ENCODE results near the gene GPR155. TPM values are rescaled to one million over a fixed set of nuclear protein-coding genes. Genes with fewer than 3 reads are reported as not detected.
A peak's percentile ranks its signal among the peaks of the same experiment; 100 is the strongest.
"Not testable (repeated sequence)": the region's sequence is repeated elsewhere in the genome, so short reads cannot be mapped to it uniquely, and the experiment has no call there.

GPR155 gene
- total RNA-seq, 1 experiment from 2014 or later, result 0.90 TPM

DNA sequence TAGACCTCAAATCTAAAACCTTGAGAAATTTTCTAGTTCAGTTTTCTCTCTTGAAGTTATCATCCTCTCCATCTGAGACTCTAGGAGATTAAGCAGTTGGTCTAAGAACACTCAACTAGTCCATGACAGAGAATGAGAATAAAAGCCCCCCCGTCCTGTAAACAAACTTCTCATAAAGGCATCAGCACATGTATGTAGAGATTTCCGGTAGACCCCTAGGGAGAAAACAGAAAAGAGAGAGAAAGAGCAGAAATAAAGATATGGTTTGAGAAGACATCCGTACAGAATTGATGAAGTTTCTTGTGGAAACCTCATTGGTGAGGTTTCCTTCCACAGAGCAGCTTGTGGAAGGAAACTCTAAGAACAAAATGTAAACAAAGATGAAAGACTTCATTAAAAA lies 3.2 kb upstream of the GPR155 start:
- DNase-seq (ENCODE audit: low spot score), result no peak

DNA sequence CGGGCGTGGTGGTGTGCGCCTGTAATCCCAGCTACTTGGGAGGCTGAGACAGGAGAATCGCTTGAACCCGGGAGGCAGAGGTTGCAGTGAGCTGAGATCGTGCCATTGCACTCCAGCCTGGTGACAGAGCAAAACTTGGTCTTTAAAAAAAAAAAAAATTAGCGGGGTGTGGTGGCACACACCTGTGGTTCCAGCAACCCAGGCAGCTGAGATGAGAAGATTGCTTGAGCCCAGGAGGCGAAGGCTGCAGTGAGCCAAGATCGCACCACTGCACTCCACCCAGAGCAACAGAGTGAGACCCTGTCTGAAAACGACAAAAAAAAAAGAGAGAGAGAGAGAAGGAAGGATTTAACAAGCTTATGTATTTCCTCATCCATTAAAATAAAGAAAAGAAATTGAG lies 2.7 kb upstream of the GPR155 start:
- DNase-seq (ENCODE audit: low spot score), result not testable (repeated sequence)

DNA sequence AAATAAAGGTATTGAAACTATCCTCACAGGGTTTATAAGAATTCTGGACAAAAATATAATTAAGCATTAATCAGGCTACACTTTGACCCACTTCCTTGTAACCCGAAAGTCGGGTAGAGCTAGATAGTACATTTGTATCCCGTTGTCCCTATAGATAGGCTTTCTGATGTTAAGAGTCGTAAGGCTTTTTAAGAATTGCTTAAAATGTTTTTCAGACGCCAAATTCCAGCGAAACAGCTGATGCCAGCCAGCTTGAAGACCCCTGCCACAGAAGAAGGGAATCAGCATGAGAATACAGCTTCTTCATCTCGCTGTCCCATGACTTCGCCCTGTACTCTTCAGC lies 962 bp upstream of the GPR155 start:
- DNase-seq (ENCODE audit: low spot score), result no peak

DNA sequence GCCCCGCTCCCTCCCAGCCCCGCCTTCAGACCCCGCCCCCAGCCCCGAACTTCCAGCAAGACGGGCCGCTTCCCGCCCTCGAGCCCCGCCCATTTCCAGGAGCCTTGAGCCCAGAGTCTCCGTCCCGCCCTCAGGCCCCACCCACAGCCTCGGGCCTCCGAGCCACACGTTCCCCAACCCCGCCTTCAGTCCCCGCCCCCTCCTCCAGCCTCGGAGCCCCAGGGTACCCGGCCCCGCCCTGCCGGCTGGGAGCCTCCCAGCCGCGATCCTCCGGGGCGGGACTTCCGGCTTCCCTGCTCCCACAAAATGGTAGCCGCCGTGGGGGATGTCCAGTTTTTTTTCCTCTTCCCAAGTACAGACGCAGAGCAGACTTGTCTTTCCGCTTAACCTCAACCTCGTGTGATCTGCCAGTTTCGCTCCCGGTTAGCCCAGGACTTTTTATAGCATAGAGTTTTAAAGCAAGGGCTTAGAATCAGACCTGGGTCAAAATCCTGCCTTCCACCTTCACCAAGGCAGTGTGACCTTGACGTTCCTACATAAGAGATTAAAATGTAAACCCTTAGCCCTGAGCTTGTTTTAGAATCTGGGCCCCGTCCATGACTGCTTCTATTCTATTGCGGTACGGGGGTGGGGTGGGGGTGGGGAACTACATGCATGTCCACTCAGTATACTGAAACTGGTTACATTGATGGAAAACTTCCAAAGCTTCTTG lies 435 bp upstream of the GPR155 start:
- peak; percentile 95 for DNase-seq (ENCODE audit: low spot score)

DNA sequence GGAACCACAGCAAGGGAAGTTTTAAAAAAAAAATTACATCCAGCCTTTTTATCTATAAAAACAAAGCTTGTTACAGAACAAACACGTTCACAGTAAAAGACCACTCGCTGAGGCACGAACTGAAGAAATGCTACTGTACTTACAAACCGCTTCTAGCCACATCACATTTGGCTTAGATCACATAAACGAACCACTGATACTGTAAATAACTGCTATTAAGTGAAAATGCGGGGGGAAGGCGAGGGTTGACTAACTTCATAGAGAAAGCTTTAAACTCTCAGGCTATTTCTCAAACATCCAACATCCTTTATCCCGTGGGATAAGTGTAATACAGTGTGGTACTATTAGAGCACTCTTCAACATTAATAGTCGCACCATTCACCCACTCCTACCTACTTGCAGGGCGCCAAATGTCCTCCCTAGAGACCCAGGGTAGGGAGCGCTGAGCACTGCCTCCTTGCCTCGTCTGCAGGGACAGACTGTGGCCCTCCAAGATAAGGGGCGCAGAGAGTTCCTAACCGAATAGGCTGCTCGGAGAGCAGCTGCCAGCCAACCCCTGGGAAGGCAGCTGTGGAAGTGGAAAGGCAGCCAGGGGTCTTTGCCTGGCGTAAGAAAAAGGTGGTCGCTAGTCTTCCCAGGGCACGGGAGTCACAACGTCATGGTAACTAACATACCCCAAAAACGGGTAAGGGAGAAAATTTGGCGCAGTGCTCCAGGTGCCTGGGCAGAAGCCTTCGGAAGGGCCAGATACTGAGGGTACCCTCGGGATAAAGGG lies 854 bp downstream of the GPR155 start:
- DNase-seq (ENCODE audit: low spot score), result peak; percentile 11

DNA sequence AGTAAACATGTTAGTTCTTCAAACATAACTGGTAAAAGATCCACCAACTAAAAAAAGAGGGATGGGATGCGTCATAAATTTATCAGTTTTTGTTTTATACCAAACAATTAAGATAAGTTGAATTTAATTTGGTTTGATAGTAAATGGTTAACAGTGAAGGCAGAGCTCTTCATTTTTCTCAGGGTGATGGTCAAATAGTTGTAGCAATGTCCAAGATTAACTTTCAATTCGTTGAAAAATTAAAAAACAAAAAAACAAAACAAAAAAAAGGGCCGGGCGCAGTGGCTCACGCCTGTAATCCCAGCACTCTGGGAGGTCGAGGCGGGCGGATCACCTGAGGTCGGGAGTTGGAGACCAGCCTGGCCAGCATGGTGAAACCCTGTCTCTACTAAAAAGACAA lies 1.8 kb downstream of the GPR155 start:
- DNase-seq (ENCODE audit: low spot score), result not testable (repeated sequence)

DNA sequence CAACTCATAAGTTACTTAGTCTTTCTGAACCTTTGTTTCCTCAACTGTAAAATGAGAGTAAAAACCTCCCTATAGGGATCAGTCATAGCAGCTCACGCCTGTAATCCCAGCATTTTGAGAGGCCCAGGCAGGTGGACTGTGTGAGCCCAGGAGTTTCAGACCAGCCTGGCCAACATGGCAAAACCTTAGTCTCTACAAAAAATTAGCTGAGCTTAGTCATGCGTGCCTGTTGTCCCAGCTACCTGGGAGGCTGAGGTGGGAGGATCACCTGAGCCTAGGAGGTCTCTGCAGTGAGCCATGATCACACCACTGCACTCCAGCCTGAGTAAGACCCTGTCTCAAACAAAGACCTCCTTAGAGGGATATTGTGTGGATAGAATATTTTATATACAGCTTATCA lies 2.3 kb downstream of the GPR155 start:
- DNase-seq (ENCODE audit: low spot score), result no peak

DNA sequence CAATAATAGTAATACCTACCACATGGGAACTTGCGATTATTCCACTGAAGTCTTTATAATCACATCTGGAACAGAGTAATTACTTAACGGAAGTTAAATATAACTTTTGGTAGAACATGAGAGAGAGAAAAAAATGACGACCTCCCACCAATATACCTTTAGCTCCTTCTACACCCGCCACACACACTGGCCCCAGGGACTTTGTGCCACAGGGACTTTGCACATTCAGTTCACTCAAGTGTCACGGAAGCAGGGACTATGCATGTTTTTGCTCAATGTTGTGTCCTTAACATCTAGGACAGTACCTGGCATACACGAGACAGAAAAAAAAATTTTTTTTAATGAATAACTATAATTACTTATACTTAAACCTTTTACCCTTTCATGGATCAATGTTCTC lies 4.0 kb downstream of the GPR155 start:
- no peak for DNase-seq (ENCODE audit: low spot score)

DNA sequence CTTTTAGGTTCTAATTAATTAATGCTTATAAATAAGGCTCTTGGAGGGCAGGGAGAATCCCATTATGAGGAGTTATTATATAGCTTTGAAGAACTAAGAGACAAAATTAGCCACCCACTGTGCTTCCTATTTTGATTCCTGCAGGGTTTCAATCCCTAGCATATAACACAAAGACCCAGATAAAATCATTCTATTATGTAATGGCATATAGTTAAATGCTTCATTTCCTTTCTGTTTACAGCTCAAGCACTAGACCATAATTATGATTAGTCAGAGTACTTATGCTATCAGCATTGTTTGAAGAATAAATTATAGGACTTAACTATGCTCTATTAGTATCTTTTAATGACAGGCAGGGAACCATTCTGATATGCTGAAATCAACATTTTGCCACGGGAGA lies 9.1 kb downstream of the GPR155 start:
- DNase-seq (ENCODE audit: low spot score), result no peak

DNA sequence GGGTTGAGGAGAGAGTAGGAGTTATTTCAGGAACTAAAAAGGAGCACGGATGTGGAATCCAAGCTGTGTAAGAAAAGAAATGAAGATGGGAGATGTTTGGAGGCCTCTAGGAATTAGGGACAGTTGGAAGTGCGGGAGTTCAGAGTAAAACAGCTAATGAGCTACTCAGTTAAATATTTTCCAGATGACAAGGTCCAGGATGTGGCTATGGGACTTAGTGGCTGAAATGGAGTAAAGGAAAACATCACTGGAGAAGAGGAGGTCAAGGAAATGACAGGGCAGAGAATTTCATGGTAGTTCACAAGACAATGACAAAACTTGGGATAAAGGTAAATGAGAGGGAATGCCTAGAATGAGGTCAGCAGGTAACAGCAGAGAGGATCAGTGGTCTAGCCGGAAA lies 13.0 kb downstream of the GPR155 start:
- DNase-seq (ENCODE audit: low spot score), result peak; percentile 18

DNA sequence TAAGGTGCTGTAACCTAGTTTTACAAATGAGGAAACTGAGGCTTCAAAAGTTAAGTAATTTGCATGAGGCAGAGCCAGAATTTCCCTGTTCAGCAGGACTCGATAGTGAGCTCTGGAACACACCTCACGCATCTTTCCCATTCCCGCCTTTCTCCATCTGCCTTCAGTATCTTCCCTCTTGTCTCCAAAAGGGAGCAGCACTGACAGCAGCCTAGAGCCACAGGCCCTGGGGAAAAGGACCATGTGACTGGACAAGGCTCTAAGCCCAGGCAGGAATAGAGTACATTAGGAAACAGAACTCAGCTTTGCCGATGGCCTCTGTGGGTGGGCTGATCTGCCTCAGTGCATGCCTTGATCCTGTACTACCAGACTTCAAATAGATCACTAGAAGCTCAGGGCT lies 21.5 kb downstream of the GPR155 start:
- DNase-seq (ENCODE audit: low spot score), result peak; percentile 16

DNA sequence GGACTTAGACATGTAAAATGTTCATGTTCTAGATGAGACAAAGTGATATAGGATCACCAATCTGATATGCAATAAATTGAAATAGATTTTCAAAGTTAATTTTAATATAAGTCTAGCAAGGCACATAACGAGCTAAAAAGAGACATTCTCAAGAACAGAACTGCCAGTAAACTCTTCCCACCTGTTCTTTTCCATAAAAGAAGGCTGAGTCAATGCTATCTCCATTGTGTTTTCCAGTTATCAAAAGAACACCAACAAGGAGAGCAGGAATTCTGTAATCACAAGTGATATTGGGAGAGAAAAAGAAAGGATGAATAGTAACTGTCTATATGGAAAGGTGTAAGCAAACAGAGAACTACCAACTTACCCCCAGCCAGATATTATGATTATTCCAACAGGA lies 25.6 kb downstream of the GPR155 start:
- no peak for DNase-seq (ENCODE audit: low spot score)

DNA sequence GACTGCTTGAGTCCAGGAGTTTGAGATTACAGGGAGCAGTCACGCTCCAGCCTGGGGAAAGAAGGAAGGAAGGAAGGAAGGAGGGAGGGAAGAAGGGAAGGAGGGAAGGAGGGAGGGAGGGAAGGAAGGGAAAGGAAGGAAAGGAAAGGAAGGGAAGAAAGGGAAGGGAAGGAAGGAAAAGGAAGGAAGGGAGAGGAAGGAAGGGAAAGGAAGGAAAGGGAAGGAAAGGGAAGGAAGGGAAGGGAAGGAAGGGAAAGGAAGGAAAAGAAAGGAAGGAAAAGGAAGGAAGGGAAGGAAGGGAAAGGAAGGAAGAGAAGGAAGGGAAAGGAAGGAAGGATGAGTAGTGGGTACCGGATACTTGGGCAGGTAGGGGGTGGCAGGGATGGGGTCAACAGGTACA lies 32.3 kb downstream of the GPR155 start:
- DNase-seq (ENCODE audit: low spot score), result no peak

DNA sequence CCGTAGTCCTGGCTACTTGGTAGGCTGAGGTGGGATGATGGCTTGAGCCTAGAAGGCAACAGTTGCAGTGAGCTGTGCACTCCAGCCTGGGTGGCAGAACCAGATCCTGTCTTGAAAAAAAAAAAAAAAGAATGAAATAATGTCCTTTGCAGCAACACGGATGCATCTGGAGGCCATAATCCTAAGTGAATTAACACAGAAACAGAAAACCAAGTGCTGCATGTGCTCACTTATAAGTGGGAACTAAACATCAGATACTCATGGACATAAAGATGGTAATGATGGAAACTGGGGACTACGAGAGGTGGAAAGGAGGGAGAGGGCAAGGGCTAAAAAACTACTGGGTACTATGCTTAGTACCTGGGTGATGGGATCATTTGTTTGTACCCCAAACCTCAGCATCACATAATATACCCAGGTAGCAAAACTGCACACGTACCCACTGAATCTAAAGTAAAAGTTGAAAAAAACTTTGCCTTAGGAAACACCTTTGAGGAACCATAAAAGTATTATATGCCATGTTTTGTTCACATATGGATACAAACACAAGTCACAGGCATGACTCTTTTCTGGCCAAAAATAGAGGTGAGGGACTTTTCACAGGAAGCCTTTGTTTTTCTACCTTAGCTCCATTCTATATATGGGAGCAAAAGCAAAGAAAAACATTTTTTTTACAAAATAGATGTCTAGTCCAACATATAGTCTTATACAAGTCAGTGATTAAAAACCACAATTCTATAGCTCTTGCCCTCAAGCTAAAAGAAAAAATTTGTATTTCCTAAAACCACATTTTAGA lies 36.6 kb downstream of the GPR155 start:
- no peak for DNase-seq (ENCODE audit: low spot score)

DNA sequence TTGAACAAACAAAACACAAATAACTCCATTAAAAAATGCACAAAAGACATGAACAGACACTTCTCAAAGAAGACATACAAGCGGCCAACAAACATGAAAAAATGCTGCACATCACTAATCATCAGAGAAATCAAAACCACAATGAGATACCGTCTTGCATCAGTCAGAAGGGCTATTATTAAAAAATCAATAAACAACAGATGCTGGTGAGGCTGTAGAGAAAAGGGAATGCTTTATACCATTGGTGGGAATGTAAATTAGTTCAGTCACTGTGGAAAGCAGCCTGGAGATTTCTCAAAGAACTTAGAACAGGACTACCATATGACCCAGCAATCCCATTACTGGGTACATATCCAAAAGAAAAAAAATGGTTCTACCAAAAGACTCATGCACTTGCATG lies 37.8 kb downstream of the GPR155 start:
- no peak for DNase-seq (ENCODE audit: low spot score)

DNA sequence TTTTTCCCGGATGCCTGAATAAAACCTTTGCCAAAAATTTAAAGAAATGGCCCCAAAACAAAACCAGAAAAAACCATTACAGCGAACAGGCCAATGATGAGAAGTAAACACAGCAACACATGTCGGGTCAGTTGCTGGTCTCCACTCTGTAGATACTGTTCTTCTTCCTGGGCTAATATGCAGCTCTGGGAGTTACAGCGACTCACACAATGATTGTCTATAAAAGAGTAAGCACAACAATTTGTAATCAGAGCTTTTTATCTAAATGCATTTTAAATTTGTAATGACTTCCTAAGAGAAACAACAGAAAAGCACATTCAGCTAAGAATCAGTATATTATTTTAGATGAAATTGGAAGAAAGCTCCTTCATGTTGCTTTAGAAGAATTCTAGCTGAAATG lies 40.3 kb downstream of the GPR155 start:
- DNase-seq (ENCODE audit: low spot score), result no peak

DNA sequence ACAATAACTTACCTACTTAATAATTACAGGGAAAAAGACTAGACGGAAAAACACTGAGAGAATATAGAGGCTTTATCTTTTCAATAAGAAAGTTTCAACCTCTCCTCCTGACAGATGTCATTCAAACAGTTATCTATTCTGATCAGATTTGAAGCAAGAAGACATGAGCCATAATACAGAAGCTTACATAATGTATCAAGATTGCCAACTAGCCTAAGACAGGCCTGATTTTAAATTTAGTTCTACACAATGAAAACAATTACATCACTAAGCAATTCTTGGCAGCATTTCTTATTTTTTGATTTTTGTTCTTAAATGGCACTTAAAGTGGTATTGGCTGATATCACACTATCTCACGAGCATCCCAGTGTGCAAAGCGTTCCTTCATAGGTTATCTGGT lies 41.6 kb downstream of the GPR155 start:
- DNase-seq (ENCODE audit: low spot score), result no peak

DNA sequence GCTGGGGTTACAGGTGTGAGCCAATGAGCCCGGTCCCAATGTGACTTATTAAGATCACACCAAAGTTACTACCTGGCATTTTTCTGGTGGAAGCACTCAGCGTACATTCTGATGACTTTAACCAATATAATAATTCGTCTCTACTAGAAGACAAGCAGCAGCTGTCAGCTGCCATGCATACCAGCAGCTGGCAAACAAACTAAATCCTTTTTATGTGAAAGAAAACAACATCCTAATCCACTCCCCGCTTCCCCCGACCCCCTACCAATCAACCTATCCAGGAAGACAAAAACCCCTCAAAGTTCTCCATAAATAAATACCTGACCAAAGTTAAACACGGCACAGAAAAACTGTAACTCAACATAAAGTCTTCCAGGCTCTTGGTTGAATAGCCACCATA lies 42.1 kb downstream of the GPR155 start:
- DNase-seq (ENCODE audit: low spot score), result no peak

DNA sequence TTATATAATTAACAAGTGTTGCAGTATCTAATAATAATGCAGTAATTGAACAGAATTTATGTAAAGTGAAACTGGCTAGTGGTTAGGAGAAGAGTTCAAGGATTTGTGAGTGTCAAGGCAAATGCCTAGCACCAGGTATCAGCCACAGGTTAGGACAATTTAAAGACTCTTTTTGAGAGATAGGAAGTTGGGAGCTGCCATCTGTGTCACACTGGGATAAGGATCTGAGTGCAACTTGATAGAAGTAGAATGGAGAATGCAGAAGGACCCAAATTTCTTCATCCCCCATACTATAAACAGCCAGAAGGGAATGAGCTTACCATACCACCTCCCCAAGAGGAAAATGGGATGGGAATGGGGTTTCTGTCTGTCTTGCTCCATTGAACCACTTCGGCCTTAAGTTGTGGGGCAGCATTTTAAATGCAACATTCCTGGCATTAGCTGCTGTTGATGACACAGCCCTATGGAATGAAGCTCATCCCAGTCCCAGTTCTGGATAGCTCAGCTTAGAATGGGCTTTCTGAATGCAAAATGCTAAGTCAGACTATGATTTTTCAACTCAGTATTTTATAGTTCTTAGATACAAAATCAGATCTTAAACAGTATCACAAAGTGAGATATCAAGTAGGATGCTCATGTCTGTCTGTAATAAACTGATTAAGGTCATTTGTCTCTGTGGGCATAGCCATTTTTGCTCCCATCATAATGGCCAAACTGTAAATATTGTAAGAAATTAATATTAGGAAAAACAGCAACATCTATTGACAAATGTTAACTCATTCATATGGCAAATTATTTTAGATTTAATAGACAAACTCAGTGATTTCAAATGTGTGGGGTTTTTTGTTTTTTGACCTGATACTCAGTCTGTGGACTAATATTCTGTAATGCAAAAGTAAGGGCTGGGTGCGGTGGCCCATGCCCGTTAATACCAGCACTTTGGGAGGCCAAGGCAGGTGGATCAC lies 44.0 kb downstream of the GPR155 start:
- DNase-seq (ENCODE audit: low spot score), result peak; percentile 84

DNA sequence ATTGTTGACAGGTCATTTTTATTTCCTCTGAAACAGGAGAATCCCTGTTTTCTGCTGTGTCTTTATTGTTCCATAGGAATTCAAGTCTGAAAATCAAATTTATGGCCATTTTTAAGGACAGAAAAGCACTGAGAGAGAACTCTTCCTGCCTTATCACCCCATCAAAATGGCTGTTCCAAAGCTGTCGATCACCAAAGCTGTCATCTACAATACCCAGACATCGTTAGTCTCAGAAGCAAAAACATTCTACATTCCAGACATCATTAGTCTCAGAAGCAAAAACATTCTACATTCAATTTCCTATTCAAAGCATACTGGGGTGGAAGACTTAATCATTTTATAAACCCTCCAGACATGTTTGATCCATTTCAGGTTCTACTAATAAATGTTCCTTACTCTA lies 46.9 kb downstream of the GPR155 start:
- no peak for DNase-seq (ENCODE audit: low spot score)

DNA sequence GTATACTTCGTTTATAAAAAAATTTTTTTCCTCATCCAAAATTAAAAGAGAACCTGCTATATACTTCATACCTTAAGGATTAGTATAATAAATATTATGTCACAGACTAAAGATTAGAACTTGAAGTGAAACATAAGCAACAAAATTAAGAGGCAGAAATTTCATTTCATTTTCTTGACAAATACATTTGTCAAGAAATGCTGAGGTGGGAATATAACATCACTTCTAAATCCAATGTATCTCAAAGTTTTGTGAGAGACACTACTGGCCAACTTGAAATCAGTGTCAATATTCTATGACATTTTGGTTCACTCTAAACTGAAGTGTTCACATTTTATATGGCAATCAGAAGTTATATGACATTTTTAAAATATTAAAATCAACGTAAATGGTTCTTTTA lies 47.5 kb downstream of the GPR155 start:
- DNase-seq (ENCODE audit: low spot score), result no peak
